ENCODE results near the gene KCNQ1.

- TF ChIP-seq, protein P1, sequence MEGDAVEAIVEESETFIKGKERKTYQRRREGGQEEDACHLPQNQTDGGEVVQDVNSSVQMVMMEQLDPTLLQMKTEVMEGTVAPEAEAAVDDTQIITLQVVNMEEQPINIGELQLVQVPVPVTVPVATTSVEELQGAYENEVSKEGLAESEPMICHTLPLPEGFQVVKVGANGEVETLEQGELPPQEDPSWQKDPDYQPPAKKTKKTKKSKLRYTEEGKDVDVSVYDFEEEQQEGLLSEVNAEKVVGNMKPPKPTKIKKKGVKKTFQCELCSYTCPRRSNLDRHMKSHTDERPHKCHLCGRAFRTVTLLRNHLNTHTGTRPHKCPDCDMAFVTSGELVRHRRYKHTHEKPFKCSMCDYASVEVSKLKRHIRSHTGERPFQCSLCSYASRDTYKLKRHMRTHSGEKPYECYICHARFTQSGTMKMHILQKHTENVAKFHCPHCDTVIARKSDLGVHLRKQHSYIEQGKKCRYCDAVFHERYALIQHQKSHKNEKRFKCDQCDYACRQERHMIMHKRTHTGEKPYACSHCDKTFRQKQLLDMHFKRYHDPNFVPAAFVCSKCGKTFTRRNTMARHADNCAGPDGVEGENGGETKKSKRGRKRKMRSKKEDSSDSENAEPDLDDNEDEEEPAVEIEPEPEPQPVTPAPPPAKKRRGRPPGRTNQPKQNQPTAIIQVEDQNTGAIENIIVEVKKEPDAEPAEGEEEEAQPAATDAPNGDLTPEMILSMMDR (IDR thresholded peaks at IDR 0.05 in 2 of 3, conservative IDR thresholded peaks at IDR 0.05 in 1 of 3; ENCODE audit: borderline replicate concordance in 1 of 3, insufficient read depth in 1 of 3, low read depth in 2 of 3, low read length in 2 of 3), result no peak
- no peak for TF ChIP-seq POLR2A (IDR thresholded peaks at IDR 0.05; ENCODE audit: borderline replicate concordance, extremely low read depth, insufficient read depth, insufficient read length)
- TF ChIP-seq SRF (IDR thresholded peaks at IDR 0.05; ENCODE audit: low read depth), result no peak
- no peak for TF ChIP-seq FOSL1 (IDR thresholded peaks at IDR 0.05; ENCODE audit: low read depth)
- TF ChIP-seq, protein P2, sequence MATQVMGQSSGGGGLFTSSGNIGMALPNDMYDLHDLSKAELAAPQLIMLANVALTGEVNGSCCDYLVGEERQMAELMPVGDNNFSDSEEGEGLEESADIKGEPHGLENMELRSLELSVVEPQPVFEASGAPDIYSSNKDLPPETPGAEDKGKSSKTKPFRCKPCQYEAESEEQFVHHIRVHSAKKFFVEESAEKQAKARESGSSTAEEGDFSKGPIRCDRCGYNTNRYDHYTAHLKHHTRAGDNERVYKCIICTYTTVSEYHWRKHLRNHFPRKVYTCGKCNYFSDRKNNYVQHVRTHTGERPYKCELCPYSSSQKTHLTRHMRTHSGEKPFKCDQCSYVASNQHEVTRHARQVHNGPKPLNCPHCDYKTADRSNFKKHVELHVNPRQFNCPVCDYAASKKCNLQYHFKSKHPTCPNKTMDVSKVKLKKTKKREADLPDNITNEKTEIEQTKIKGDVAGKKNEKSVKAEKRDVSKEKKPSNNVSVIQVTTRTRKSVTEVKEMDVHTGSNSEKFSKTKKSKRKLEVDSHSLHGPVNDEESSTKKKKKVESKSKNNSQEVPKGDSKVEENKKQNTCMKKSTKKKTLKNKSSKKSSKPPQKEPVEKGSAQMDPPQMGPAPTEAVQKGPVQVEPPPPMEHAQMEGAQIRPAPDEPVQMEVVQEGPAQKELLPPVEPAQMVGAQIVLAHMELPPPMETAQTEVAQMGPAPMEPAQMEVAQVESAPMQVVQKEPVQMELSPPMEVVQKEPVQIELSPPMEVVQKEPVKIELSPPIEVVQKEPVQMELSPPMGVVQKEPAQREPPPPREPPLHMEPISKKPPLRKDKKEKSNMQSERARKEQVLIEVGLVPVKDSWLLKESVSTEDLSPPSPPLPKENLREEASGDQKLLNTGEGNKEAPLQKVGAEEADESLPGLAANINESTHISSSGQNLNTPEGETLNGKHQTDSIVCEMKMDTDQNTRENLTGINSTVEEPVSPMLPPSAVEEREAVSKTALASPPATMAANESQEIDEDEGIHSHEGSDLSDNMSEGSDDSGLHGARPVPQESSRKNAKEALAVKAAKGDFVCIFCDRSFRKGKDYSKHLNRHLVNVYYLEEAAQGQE (IDR thresholded peaks at IDR 0.05; ENCODE audit: low read depth), result no peak
These were observed 259.5 kb downstream of the KCNQ1 start for GRCh38 chr11:2704356-2704755.
